ENCODE data around the gene ATP8B3.

- TF ChIP-seq, protein P1, sequence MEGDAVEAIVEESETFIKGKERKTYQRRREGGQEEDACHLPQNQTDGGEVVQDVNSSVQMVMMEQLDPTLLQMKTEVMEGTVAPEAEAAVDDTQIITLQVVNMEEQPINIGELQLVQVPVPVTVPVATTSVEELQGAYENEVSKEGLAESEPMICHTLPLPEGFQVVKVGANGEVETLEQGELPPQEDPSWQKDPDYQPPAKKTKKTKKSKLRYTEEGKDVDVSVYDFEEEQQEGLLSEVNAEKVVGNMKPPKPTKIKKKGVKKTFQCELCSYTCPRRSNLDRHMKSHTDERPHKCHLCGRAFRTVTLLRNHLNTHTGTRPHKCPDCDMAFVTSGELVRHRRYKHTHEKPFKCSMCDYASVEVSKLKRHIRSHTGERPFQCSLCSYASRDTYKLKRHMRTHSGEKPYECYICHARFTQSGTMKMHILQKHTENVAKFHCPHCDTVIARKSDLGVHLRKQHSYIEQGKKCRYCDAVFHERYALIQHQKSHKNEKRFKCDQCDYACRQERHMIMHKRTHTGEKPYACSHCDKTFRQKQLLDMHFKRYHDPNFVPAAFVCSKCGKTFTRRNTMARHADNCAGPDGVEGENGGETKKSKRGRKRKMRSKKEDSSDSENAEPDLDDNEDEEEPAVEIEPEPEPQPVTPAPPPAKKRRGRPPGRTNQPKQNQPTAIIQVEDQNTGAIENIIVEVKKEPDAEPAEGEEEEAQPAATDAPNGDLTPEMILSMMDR (conservative IDR thresholded peaks at IDR 0.05; ENCODE audit: low read depth in 2 of 2): no peak
- TF ChIP-seq POLR2AphosphoS5 (IDR thresholded peaks at IDR 0.05; ENCODE audit: low read depth) (no peak), EZH2 (IDR thresholded peaks at IDR 0.05; ENCODE audit: low read depth, unreplicated experiment) (no peak), REST (IDR thresholded peaks at IDR 0.05; ENCODE audit: unreplicated experiment) (no peak), CREB1 (CRISPR knock-in tag; IDR thresholded peaks at IDR 0.05; ENCODE audit: low read depth) (peak; percentile 36; the same call in 1 of the 2 replicates), ZNF114 (CRISPR knock-in tag; IDR thresholded peaks at IDR 0.05) (no peak)
Measured at GRCh38 chr19:1847684-1848398, 35.8 kb upstream of the ATP8B3 start.

All from GM23338 (cell line).